K562 (cell line): ENCODE data around the gene YBEY. TPM values are rescaled to one million over a fixed set of nuclear protein-coding genes. Genes with fewer than 3 reads are reported as not detected.
A peak's percentile ranks its signal among the peaks of the same experiment; 100 is the strongest.

Experiments used
- ATAC-seq: fragments of 200-7000 bp; cut with Tn5 transposase; 3 replicates; pipeline ENCODE4 v1.9.1; 2020; ENCODE audit warnings: moderate library complexity
- BruUV-seq: library from RNA; stranded (reverse); fragments of 400-500 nt; replicated peaks from 2 replicates; lab custom pipeline; 2021; lab: Mats Ljungman, UMichigan
- CTCF ChIA-PET: fragments of 300-600 bp; formaldehyde crosslinking; extraction: SDS; loops from one replicate; lab custom pipeline; 2021; ENCODE audit warnings: low intra/inter-chr PET ratio; lab: Yijun Ruan, JAX
- POLR2A ChIA-PET: fragments of 300-600, 350-650 bp; sonication (Branson Sonifier 250); formaldehyde crosslinking; extraction: SDS; loops from one replicate; lab custom pipeline; 2021; ENCODE audit warnings: antibody characterized with exemption, inconsistent platforms; lab: Yijun Ruan, JAX
- DNase-seq, 4 experiments: peaks; one replicate each; pipeline versions ENCODE4 v3.0.0 to v3.0.0-alpha.2; 2011 to 2018; ENCODE audit warnings: low spot score in 3 of 4, mixed read lengths in 3 of 4; ENCODE audit errors: extremely low read depth in 1 of 4
- FAIRE-seq: peaks from 2 replicates; lab custom pipeline; 2011; peaks lifted over from hg19 to GRCh38; lab: Jason Lieb, UNC
- H2AFZ ChIP-seq: 2 replicates; pipeline ENCODE4 v1.6.0; 2011; ENCODE audit warnings: low read depth, low read length, control low read depth, inconsistent platforms
- H3K27ac ChIP-seq: fragments of 200-600 bp; 3 replicates; pipeline ENCODE4 v1.8.0; 2011; ENCODE audit warnings: low read depth, mild to moderate bottlenecking, control low read depth, inconsistent platforms, low read length, moderate library complexity, mixed read lengths; ENCODE audit errors: extremely low read depth
- H3K27me3 ChIP-seq, 2 experiments: fragments of 300-600 bp in 1 of 2; 2 replicates in 1 of 2; 3 replicates in 1 of 2; pipeline versions ENCODE4 v1.6.0 to v1.8.0; 2011; ENCODE audit warnings: inconsistent platforms in 2 of 2, low read length in 2 of 2, mild to moderate bottlenecking in 1 of 2, mixed read lengths in 1 of 2, moderate library complexity in 1 of 2; ENCODE audit not compliant: control insufficient read depth in 2 of 2, insufficient read depth in 2 of 2
- H3K36me3 ChIP-seq: fragments of 300-600 bp; 3 replicates; pipeline ENCODE4 v1.8.0; 2011; ENCODE audit warnings: mild to moderate bottlenecking, low read length, inconsistent platforms; ENCODE audit not compliant: control insufficient read depth, insufficient read depth
- H3K4me1 ChIP-seq, 2 experiments: fragments of 200-600 bp in 1 of 2; replicated peaks in 1 of 2; 2 replicates in 1 of 2; 3 replicates in 1 of 2; pipeline versions ENCODE4 v1.5.1 to v1.8.0; 2011; ENCODE audit warnings: inconsistent platforms in 2 of 2, low read length in 2 of 2, mild to moderate bottlenecking in 1 of 2, mixed read lengths in 1 of 2, moderate library complexity in 1 of 2; ENCODE audit not compliant: control insufficient read depth in 2 of 2, insufficient read depth in 2 of 2
- H3K4me2 ChIP-seq: 2 replicates; pipeline ENCODE4 v1.6.1; 2011; ENCODE audit warnings: low read length, control low read depth, inconsistent platforms, mixed read lengths; ENCODE audit not compliant: insufficient read depth
- H3K4me3 ChIP-seq: fragments of 200-600 bp; sonication (generic), shearing (Covaris generic); 2 replicates; pipeline ENCODE4 v1.5.1; 2016; ENCODE audit warnings: control low read depth, inconsistent platforms
- H3K79me2 ChIP-seq: fragments of 200-600 bp; 3 replicates; pipeline ENCODE4 v1.8.0; 2011; ENCODE audit warnings: low read length, inconsistent platforms; ENCODE audit not compliant: control insufficient read depth, insufficient read depth
- H3K9ac ChIP-seq, 2 experiments: 2 replicates each; pipeline versions ENCODE4 v1.6.0 to v1.6.1; 2011; ENCODE audit warnings: low read depth in 2 of 2, low read length in 2 of 2, control low read depth in 1 of 2, inconsistent platforms in 1 of 2, mild to moderate bottlenecking in 1 of 2, mixed read lengths in 1 of 2; ENCODE audit not compliant: insufficient read depth in 1 of 2
- H3K9me1 ChIP-seq: one replicate; pipeline ENCODE4 v1.6.0; 2011; ENCODE audit warnings: inconsistent platforms, mild to moderate bottlenecking, low read length, moderate library complexity; ENCODE audit not compliant: control insufficient read depth, insufficient read depth
- H3K9me3 ChIP-seq: replicated peaks from 2 replicates; pipeline ENCODE4 v1.5.1; 2011; ENCODE audit warnings: low read depth, low read length, inconsistent platforms; ENCODE audit not compliant: control insufficient read depth, insufficient read depth
- H4K20me1 ChIP-seq: replicated peaks from 2 replicates; pipeline ENCODE4 v1.6.1; 2011; ENCODE audit warnings: low read length, inconsistent platforms, mixed read lengths; ENCODE audit not compliant: control insufficient read depth, insufficient read depth
- FOXK1 ChIP-seq: sonication (generic); formaldehyde crosslinking; IDR thresholded peaks from 2 replicates; pipeline ENCODE4 v1.8.0; 2022; ENCODE audit warnings: missing genetic modification reagents, mild to moderate bottlenecking, borderline replicate concordance
- MCM7 ChIP-seq, 2 experiments: fragments of 450-650 bp; IDR thresholded peaks; 2 replicates each; pipeline ENCODE4 v1.6.1; 2016 to 2018
- MLLT1 ChIP-seq, 2 experiments: fragments of 450-650 bp; IDR thresholded peaks; 2 replicates each; pipeline ENCODE4 v1.6.1; 2016
- NFYB ChIP-seq: IDR thresholded peaks from 2 replicates; pipeline ENCODE4 v1.6.1; 2011; ENCODE audit warnings: mild to moderate bottlenecking, moderate library complexity; ENCODE audit not compliant: insufficient read length; ENCODE audit errors: extremely low read depth
- PCBP2 ChIP-seq: fragments of 200-400 bp; formaldehyde crosslinking; IDR thresholded peaks from 2 replicates; pipeline ENCODE4 v1.6.1; 2018; ENCODE audit warnings: low read length, low read depth, mild to moderate bottlenecking, moderate library complexity; ENCODE audit not compliant: poor library complexity, severe bottlenecking
- RBM39 ChIP-seq: fragments of 200-400 bp; formaldehyde crosslinking; optimal IDR thresholded peaks from 2 replicates; pipeline ENCODE3; 2018; ENCODE audit warnings: low read depth, low read length
- SMARCA4 ChIP-seq: fragments of 450-650 bp; IDR thresholded peaks from 2 replicates; pipeline ENCODE4 v1.6.1; 2016
- SPI1 ChIP-seq: IDR thresholded peaks from 2 replicates; pipeline ENCODE4 v1.6.1; 2011; ENCODE audit warnings: low read depth, low read length, control low read depth, borderline replicate concordance
- STAG1 ChIP-seq: sonication (generic); formaldehyde crosslinking; IDR thresholded peaks from 2 replicates; pipeline ENCODE4 v1.5.0; 2020; ENCODE audit warnings: missing genetic modification reagents, borderline replicate concordance
- TFAM ChIP-seq: fragments of 250-450 bp; sonication (Bioruptor Pico); conservative IDR thresholded peaks from 2 replicates; pipeline ENCODE4 v1.5.0; 2021; ENCODE audit warnings: mild to moderate bottlenecking, moderate library complexity
- ZNF253 ChIP-seq: fragments of 250-450 bp; sonication (Bioruptor Pico); conservative IDR thresholded peaks from 2 replicates; pipeline ENCODE4 v1.6.1; 2021; ENCODE audit warnings: mild to moderate bottlenecking
- ZNF79 ChIP-seq: fragments of 250-450 bp; sonication (Bioruptor Pico); IDR thresholded peaks from 2 replicates; pipeline ENCODE4 v1.4.0; 2020; ENCODE audit warnings: low read depth, mild to moderate bottlenecking, moderate library complexity
- WGBS: fragments of 100-300 bp; shearing (Covaris generic); methylation state at CpG from one replicate; pipeline ENCODE4 v1.1.6; 2016; ENCODE audit warnings: low coverage, mixed read lengths; ENCODE audit not compliant: insufficient coverage; ENCODE audit errors: missing lambda C conversion rate; 5-methylcytosine and 5-hydroxymethylcytosine counted together
- in situ Hi-C: fragments of 300-500 bp; cut with MboI; formaldehyde crosslinking; loops from 4 replicates; pipeline ENCODE4 v1.15.0; 2018; ENCODE audit warnings: inconsistent platforms, mixed read lengths
- intact Hi-C: fragments of 100-400 bp; cut with micrococcal nuclease; formaldehyde crosslinking; loops from 2 replicates; pipeline ENCODE4 v1.14.2; 2022
- polyA plus RNA-seq, 8 experiments: library from polyadenylated mRNA; depleted of rRNA in 4 of 8; stranded (reverse) in 5 of 8; unstranded in 3 of 8; fragments of >200 nt; fragmentation: Nextera tagmentation in 2 of 8; fragmentation: Illumina TruSeq in 1 of 8; extraction: Ambion mirVana in 2 of 8; extraction: Trizol in 1 of 8; gene quantifications; 2 replicates each; pipeline versions ENCODE4 v1.2.1 to v1.2.3, GENCODE V29; 2011 to 2014; ENCODE audit warnings: inconsistent platforms in 1 of 8, missing spikeins in 1 of 8
- total RNA-seq, 7 experiments: library from RNA; depleted of rRNA in 6 of 7; stranded (reverse); fragments of >200 nt in 6 of 7; fragmentation: Illumina TruSeq in 2 of 7; extraction: Trizol in 2 of 7; gene quantifications; 2 replicates each; pipeline versions ENCODE4 v1.2.1 to v1.2.3, GENCODE V29; 2011 to 2021; ENCODE audit warnings: low replicate concordance in 1 of 7
- TF ChIP-seq, protein P1 (sequence below): fragments of 450-650 bp; IDR thresholded peaks from 2 replicates; pipeline ENCODE4 v1.6.1; 2018; ENCODE audit warnings: mild to moderate bottlenecking, low read depth; ENCODE audit not compliant: partially characterized antibody
- TF ChIP-seq, protein P2 (sequence below): fragments of 200-800 bp; sonication (Bioruptor generic); IDR thresholded peaks from 2 replicates; pipeline ENCODE4 v1.6.1; 2017; ENCODE audit warnings: missing genetic modification characterization, missing compliant biosample characterization

The YBEY gene
- total and polyA plus RNA-seq, 9 of the 15 experiments (the other 6 are each of a cell fraction or from before 2014, with no cell fraction given), result 6.4 to 28.0 (median 12.4) TPM

- TF ChIP-seq PCBP2 (no peak), ZNF253 (CRISPR knock-in tag) (no peak), SMARCA4 (no peak), FOXK1 (no peak)
- TF ChIP-seq, protein P1, sequence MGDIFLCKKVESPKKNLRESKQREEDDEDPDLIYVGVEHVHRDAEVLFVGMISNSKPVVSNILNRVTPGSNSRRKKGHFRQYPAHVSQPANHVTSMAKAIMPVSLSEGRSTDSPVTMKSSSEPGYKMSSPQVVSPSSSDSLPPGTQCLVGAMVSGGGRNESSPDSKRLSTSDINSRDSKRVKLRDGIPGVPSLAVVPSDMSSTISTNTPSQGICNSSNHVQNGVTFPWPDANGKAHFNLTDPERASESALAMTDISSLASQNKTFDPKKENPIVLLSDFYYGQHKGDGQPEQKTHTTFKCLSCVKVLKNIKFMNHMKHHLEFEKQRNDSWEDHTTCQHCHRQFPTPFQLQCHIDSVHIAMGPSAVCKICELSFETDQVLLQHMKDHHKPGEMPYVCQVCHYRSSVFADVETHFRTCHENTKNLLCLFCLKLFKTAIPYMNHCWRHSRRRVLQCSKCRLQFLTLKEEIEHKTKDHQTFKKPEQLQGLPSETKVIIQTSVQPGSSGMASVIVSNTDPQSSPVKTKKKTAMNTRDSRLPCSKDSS, result peak; percentile 92
Measured at GRCh38 chr21:46284077-46284644, 2.0 kb upstream of the YBEY start (continued).

DNA sequence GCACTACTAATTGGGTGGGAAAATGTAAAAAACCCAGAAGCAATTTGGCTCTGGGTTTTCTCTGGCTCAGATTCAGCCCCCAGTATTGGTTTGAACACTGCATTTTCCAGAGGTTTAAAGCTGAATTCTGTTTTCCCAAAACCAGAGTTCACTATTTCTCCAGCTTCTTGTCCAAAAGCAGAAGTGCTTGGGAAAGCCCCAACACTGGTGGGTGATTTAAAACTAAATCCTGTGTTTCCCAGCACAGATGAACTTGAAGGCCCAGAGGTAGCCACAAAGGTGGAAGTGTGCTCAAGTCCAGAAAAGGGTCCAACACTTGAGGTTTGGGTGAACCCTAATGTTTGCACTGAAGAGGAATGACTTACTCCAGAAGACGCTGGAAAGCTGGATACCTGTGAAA, 1.4 kb upstream of the YBEY start:
- H3K27ac ChIP-seq, result no peak overlapping the region
- POLR2A ChIA-PET, result interaction anchor here (0.9 to 2.5 kb wide), 8 partner anchors 9 to 41 kb away, joined by 3 to 6 read pairs (median 3); no protein-coding TSS in a partner anchor
- 95% methylated on average over 1 of the region's 1 CpG for WGBS
- H3K36me3 ChIP-seq, result peaks cover 52% of the 10 kb centered on the region
- no peaks in the 10 kb centered on the region for H3K27me3 ChIP-seq
- no TSS peak for BruUV-seq
- FAIRE-seq (no peak), DNase-seq (no peak), ATAC-seq (no peak)
- H4K20me1 ChIP-seq, result 0 out of 2 replicates have a peak, but pooled peaks cover 2% of the 10 kb centered on the region
- peaks cover 18 to 23% of the 10 kb centered on the region in 2 experiments for H3K4me1 ChIP-seq
- intact Hi-C loops (loop anchor here (5.0 to 10.0 kb wide), 2 partner anchors 140 to 173 kb away; partner anchors contain the start of gene DIP2A), in situ Hi-C loops (no loop called here)
- H3K9me1 ChIP-seq, result peaks cover 3% of the 10 kb centered on the region
- H3K4me2 ChIP-seq, result peak overlapping the region; percentile 93
- CTCF ChIA-PET, result no interaction called here
- peaks cover 72% of the 10 kb centered on the region for H3K79me2 ChIP-seq
- peak overlapping the region; percentile 74; the same call in 1 of the 2 replicates for H3K4me3 ChIP-seq
- H3K9ac ChIP-seq, result peak overlapping the region; percentile 16 to 97; a peak in 2 of 4 replicates
- no peak overlapping the region for H2AFZ ChIP-seq
- H3K9me3 ChIP-seq, result peaks cover 11% of the 10 kb centered on the region; the same call in 1 of the 2 replicates
- TF ChIP-seq MCM7 (IDR thresholded peaks at IDR 0.05) (no peak), TFAM (CRISPR knock-in tag) (no peak), STAG1 (CRISPR knock-in tag) (no peak), SPI1 (peak; percentile 78), NFYB (no peak), ZNF79 (CRISPR knock-in tag) (no peak), RBM39 (no peak), MLLT1 (IDR thresholded peaks at IDR 0.05) (no peak)
- TF ChIP-seq, protein P2, sequence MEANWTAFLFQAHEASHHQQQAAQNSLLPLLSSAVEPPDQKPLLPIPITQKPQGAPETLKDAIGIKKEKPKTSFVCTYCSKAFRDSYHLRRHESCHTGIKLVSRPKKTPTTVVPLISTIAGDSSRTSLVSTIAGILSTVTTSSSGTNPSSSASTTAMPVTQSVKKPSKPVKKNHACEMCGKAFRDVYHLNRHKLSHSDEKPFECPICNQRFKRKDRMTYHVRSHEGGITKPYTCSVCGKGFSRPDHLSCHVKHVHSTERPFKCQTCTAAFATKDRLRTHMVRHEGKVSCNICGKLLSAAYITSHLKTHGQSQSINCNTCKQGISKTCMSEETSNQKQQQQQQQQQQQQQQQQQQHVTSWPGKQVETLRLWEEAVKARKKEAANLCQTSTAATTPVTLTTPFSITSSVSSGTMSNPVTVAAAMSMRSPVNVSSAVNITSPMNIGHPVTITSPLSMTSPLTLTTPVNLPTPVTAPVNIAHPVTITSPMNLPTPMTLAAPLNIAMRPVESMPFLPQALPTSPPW (CRISPR knock-in tag), result no peak
